ENCODE data around the gene CDO1.

The CDO1 gene

GRCh38 chr5:115755675-115756074 lies 60.8 kb downstream of the CDO1 start:
- Histone ChIP-seq H3K27ac (replicated peaks) (no peak overlapping the region), H3K4me3 (replicated peaks; ENCODE audit: insufficient read depth, low read length) (no peak overlapping the region), H3K27me3 (ENCODE audit: insufficient read depth, poor library complexity, severe bottlenecking) (no peaks in the 10 kb centered on the region)
- DNase-seq (ENCODE audit: low read depth in 1 of 2, low spot score in 1 of 2) = no peak
- TF ChIP-seq CTCF (IDR thresholded peaks at IDR 0.05; ENCODE audit: insufficient read depth, low read length) (no peak), SPI1 (IDR thresholded peaks at IDR 0.05; ENCODE audit: borderline replicate concordance, low read depth) (no peak), GABPA (IDR thresholded peaks at IDR 0.05; ENCODE audit: low read depth) (no peak), REST (IDR thresholded peaks at IDR 0.05; ENCODE audit: insufficient replicate concordance, low read depth) (no peak), POLR2AphosphoS5 (IDR thresholded peaks at IDR 0.05; ENCODE audit: low read depth) (no peak)

Measured in HL-60 (cell line).